HFFc6 (cell line): Measurements from ENCODE around the gene IGSF22. TPM values are rescaled to one million over a fixed set of nuclear protein-coding genes. Genes with fewer than 3 reads are reported as not detected.

Experiments used
- DNase-seq: peaks from one replicate; pipeline ENCODE4 v3.0.0-alpha.2; 2018
- H3K27ac Mint-ChIP-seq: 2 replicates; pipeline ENCODE4 v1.8.0; 2020; ENCODE audit warnings: mild to moderate bottlenecking, mixed read lengths
- H3K27me3 Mint-ChIP-seq: 2 replicates; pipeline ENCODE4 v1.8.0; 2021; ENCODE audit warnings: mild to moderate bottlenecking, moderate library complexity, mixed read lengths; ENCODE audit not compliant: insufficient read depth
- H3K36me3 Mint-ChIP-seq: 2 replicates; pipeline ENCODE4 v1.8.0; 2021; ENCODE audit warnings: low read depth, mixed read lengths
- H3K4me1 Mint-ChIP-seq: 2 replicates; pipeline ENCODE4 v1.8.0; 2020; ENCODE audit warnings: low read depth, mixed read lengths
- H3K4me3 Mint-ChIP-seq: 2 replicates; pipeline ENCODE4 v1.8.0; 2020; ENCODE audit warnings: mild to moderate bottlenecking, moderate library complexity, mixed read lengths
- H3K9me3 Mint-ChIP-seq: 2 replicates; pipeline ENCODE4 v1.8.0; 2020; ENCODE audit warnings: mild to moderate bottlenecking, mixed read lengths
- CTCF ChIP-seq: fragments of 200-600 bp; sonication (generic); IDR thresholded peaks from 2 replicates; pipeline ENCODE4 v1.5.0; 2021; ENCODE audit warnings: antibody characterized with exemption, mild to moderate bottlenecking
- total RNA-seq, 6 experiments: library from RNA; stranded (reverse); fragmentation: NEBNext Ultra II Directional; extraction: Animal tissue kit (Norgen Biotek cat#: 25700); gene quantifications; 2 replicates in 1 of 6; 3 replicates in 5 of 6; pipeline ENCODE4 v1.2.3, GENCODE V29; 2021

The IGSF22 gene
- total RNA-seq, 6 experiments from 2014 or later: not detected

DNA sequence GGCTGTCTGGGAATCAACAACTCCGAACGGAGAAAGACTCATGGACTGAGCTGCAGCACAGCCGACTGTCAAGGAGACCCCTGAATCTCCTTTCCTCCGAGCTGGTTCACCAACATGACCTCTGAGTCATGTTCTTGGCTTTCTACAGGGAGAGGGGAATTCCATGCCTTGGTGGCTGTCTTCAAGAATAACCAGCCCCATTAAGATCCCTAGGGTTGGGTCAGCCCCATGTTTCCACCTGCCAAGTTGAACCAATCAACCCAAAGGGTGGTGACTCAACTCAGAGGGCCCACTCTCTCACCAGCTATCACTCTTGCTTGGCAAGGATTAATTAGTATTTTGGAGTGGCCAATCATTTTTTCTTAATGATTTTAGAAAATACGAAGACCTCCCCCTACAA lies 28.3 kb upstream of the IGSF22 start:
- no peak for TF ChIP-seq CTCF
- Mint-ChIP-seq H3K27ac (no peak overlapping the region), H3K36me3 (no peaks in the 10 kb centered on the region), H3K27me3 (peaks cover 20% of the 10 kb centered on the region), H3K9me3 (no peaks in the 10 kb centered on the region), H3K4me1 (peaks cover 18% of the 10 kb centered on the region), H3K4me3 (no peak overlapping the region)
- no peak for DNase-seq

- H3K36me3 Mint-ChIP-seq: no peaks in the 10 kb centered on the region
- H3K9me3 Mint-ChIP-seq: no peaks in the 10 kb centered on the region
- H3K27ac Mint-ChIP-seq: no peak overlapping the region
- H3K27me3 Mint-ChIP-seq: peaks cover 10% of the 10 kb centered on the region
- H3K4me1 Mint-ChIP-seq: peaks cover 19% of the 10 kb centered on the region
- no peak overlapping the region for H3K4me3 Mint-ChIP-seq
- DNase-seq: no peak
- no peak for TF ChIP-seq CTCF
These were observed 26.5 kb upstream of the IGSF22 start for GRCh38 chr11:18752502-18752901.

DNA sequence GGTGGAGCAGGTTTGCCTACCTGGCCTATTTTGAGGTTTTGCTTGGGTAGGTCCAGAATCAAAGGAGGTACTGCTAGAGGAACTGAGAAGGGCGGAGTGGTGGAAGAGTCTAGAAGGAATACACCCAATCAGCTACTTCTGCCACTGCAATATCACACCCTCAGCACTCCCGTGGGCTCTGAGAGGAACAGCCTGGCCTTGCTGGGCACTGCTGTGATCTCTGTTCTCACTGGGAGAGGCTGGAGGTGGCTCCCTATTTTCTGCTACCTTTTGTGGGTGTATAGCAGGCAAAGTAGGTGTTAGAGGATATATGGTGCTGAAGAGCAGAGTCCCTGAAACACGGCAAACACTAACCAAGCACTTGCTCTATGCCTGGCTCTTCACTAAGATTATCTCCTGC lies 25.0 kb upstream of the IGSF22 start:
- H3K9me3 Mint-ChIP-seq: no peaks in the 10 kb centered on the region
- TF ChIP-seq CTCF: no peak
- peaks cover 9% of the 10 kb centered on the region for H3K27me3 Mint-ChIP-seq
- peaks cover 19% of the 10 kb centered on the region for H3K4me1 Mint-ChIP-seq
- H3K4me3 Mint-ChIP-seq: no peak overlapping the region
- no peak overlapping the region for H3K27ac Mint-ChIP-seq
- DNase-seq: no peak
- no peaks in the 10 kb centered on the region for H3K36me3 Mint-ChIP-seq

DNA sequence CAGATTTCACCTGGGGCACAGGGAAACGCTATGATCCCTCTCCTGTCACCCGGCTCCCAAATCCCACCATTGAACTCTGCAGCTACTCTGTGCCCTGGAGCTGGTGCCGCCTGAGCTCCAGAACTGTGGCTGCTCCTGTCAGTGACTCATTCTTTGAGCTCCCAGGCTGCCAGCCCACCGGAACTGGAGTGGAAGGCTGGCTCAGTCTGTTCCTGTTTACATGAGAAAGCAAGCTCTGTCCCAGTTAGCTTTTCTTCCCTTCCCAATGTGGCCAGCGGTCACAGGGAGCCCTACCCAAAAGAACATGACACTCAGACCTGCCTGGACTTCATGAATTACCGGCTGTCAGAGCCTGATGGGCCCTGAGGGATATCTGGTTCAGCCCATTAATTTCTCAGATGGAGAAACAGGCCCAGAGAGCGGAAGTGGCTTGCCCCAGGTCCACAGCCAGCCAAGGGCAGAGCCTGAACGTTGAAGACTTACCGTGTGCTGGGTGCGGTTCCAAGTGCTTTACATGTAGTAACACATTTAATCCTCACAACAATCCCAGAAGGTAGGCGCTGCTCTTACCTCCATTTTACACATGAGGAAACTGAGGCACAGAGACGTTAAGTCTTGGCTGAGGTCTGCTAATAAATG lies 23.8 kb upstream of the IGSF22 start:
- peak; percentile 65 for DNase-seq
- H3K27ac Mint-ChIP-seq: peak overlapping the region; percentile 90
- H3K4me1 Mint-ChIP-seq: peaks cover 19% of the 10 kb centered on the region
- H3K9me3 Mint-ChIP-seq: no peaks in the 10 kb centered on the region
- H3K4me3 Mint-ChIP-seq: peak overlapping the region; percentile 18; the same call in 1 of the 2 replicates
- H3K36me3 Mint-ChIP-seq: no peaks in the 10 kb centered on the region
- H3K27me3 Mint-ChIP-seq: peaks cover 11% of the 10 kb centered on the region
- TF ChIP-seq CTCF: no peak

DNA sequence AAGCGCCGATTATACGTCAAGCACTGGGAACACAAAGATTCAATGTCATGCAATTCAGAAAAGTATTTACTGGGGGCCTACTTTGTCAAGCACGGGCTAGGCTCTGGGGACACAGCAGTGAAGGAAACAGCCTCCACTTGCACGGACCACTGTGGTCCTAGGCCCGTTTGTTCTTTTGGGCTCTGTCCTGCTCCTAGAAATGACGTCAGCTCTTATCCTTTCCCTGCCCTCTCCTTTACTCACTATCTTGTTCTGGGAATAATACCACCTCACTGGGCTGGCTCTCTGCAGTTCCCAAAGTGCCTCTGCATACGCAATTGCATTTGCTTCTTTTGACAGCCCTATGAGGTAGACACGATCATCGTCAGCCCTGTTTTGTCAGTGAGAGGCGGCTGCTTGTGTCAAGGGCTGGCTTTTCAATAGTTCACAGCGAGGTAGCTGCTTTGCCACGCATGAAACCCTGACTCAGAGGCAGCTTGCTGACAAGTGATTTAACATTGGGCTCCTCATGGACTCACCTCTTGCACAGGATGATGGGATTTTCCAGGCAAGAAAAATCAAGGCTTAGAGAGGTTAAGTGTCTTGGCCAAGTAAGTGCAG lies 22.9 kb upstream of the IGSF22 start:
- no peak overlapping the region for H3K4me3 Mint-ChIP-seq
- no peak for DNase-seq
- no peak overlapping the region for H3K27ac Mint-ChIP-seq

More for the DNA sequence above, 22.9 kb upstream of the IGSF22 start:
- Mint-ChIP-seq H3K36me3 (no peaks in the 10 kb centered on the region), H3K9me3 (no peaks in the 10 kb centered on the region), H3K27me3 (peaks cover 9% of the 10 kb centered on the region), H3K4me1 (peaks cover 11% of the 10 kb centered on the region)
- no peak for TF ChIP-seq CTCF
